Activated CD8-positive, alpha-beta memory T cell treated with anti-CD3 and anti-CD28 coated beads for 36 hours (primary cell): ENCODE data around the gene PAX5. TPM values are rescaled to one million over a fixed set of nuclear protein-coding genes. Genes with fewer than 3 reads are reported as not detected.

Experiments
- CTCF ChIA-PET: fragments of 350-600 bp; sonication (Branson Sonifier 250); formaldehyde crosslinking; loops from one replicate; lab custom pipeline; 2021; ENCODE audit warnings: antibody characterized with exemption; lab: Charles Lee
- POLR2A ChIA-PET: fragments of 350-600 bp; sonication (Branson Sonifier 250); formaldehyde crosslinking; loops from one replicate; lab custom pipeline; 2021; ENCODE audit warnings: antibody characterized with exemption; lab: Charles Lee
- total RNA-seq, 2 experiments: library from RNA; stranded (reverse); gene quantifications; one replicate each; pipeline ENCODE4 v1.2.3, GENCODE V29; 2021

The PAX5 gene
- total RNA-seq, 2 experiments from 2014 or later: 0.23 to 0.34 TPM

DNA sequence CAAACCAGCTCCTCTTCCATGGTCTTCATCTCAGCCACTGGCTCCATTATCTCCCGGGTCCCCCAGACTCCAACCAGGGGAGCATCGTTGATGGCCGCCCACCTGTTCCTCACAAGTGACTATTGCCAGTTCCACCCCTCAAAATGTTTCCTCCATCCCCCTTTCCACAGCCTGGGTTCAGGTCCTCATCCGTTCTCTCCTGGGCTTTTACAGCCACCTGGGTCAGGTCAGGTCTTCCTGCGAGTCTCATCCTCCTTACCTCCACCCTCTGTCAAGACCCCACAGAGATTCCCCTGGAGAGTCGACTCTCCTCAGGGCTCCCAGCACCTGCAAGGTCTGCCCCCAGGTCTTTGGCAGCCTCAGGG, 133.2 kb downstream of the PAX5 start:
- ChIA-PET POLR2A (no interaction called here), CTCF (no interaction called here)

DNA sequence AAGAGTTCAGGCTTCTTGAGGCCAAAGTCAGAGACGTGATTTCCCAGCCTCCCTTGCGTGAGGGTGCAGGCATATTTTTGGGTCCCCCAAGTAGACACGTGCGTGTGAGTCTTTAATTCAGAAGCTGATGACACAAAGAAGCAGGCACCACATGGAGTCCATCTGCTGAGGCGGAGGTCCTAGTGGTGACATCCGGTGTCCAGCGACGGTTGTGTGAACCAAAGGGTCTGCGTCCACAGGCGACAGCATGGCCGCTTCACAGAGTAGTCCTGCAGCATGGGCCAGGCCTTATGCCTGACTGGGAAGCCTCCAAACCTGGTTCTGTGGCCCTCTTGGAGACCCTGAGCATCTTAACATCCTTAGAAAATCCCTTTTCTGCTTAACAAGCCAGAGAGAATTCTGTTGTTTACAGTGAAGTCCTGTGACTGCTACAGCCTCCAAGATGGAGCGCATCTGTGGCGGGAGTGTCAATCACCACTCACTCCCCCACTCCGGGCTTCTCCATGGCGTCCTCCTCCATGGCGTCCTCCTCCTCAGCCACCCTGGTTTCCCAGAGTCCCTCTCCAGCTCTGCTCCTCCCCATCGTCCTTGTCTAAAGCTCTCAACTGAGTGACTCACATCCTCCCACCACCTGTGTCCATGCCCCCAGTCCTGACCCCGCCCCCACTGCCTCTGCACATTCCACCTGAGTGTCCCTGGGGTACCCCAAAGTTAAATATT, 133.8 kb downstream of the PAX5 start:
- ChIA-PET POLR2A (no interaction called here), CTCF (no interaction called here)

DNA sequence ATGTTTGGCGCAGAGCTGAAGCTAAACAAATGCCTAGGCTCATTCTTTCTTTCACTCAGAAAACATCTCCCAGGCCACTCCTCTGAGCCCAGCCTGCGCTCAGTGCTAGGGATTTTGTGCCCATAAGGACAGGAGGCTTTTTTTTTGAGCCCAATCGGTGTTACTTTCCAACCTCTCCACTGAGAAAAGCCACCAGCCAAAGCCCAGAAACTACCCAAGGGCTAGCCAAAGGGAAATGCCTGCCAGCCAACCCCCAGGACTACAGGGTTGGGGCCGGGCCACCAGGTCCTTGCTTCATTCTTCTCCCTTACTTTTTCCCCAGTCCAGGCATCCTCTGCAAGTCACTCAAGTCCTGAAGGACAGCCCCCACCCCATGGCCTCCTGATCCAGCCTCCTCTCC, 134.7 kb downstream of the PAX5 start:
- CTCF ChIA-PET: no interaction called here
- POLR2A ChIA-PET: no interaction called here

DNA sequence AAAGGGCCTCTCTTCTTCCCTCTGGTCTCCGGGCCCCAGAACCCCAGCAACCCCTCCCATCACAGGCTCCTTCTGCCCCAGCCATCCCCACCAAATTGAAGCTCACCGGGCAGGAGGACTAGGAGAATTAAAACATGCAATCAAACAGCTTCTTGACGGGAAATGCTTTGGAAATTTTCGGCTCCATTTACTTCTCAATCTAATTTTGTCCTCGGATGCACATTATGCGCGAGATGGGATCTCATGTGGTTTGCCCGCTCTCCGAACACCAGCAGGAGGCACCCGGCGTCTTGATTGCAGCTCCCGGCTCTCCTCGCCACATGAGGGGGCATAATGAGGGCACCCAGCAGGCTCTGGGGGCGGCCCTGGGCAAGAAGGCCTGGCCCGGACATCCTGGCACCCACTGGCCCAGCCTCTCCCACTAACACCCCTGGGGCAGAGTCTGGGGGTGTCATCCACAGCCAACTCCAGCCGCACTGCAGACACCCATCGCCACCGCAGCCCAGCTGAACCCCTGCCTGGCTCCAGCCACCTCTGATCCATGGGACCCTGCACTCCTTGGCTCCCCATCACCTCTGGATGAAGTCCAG, 135.5 kb downstream of the PAX5 start:
- CTCF ChIA-PET: no interaction called here
- POLR2A ChIA-PET: no interaction called here

DNA sequence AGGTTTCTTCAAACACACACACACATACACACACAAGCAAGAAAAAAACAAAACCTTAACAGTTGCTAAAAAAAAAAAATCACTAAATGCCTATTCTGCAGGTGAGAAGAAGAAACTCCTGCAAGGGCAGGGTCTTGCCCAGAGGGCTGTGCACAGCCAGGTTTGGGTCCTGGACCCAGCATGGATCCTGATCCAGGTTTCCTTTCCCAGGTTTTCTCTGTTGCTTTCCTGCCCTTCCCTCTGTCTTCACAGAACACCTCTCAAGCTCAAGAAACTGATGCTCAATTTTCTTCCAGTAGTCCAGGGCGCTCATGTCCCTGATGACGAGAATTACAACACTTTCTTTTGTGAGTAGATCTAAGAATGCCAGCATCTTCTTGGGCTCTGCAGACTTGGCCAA, 136.6 kb downstream of the PAX5 start:
- ChIA-PET CTCF (no interaction called here), POLR2A (no interaction called here)

DNA sequence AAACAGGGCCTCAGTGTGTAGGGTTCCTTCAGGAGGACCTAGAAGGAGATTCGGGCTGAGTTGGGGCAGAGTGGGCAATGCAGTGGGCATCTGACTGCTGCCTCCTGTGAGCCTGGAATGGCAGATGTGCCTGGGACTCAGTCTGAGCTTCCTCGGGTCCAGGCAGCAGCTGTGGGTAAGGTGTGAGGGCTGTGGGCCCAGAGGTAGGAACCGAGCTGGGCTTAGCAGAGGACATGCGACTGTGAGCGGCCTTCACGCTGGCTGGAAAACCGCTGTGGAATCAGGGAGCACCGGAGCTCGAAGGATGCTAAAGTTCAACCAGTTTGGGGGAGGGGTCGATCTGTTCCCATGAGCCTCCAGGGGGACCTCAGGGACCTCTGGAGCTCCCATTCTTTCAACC, 137.0 kb downstream of the PAX5 start:
- ChIA-PET POLR2A (no interaction called here), CTCF (no interaction called here)

DNA sequence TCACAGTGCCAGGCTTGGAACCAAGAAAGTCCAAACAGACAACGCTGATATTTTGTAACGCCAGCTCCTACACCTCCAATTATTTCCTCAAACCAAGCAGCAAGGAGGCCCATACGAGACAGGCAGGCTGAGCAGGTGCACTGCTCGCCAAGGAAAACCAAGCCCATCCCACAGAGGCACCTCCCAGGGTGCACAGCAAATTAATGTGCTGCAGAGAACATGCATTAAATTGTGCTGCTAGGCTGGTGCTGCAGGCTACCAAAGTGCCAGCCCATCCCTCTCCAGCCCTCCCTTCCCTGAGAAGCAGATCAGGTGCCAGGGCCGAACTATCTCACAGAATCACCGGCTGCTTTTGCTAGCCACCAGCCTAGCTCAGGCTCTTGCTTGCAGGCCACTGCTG, 137.8 kb downstream of the PAX5 start:
- POLR2A ChIA-PET: no interaction called here
- CTCF ChIA-PET: no interaction called here

DNA sequence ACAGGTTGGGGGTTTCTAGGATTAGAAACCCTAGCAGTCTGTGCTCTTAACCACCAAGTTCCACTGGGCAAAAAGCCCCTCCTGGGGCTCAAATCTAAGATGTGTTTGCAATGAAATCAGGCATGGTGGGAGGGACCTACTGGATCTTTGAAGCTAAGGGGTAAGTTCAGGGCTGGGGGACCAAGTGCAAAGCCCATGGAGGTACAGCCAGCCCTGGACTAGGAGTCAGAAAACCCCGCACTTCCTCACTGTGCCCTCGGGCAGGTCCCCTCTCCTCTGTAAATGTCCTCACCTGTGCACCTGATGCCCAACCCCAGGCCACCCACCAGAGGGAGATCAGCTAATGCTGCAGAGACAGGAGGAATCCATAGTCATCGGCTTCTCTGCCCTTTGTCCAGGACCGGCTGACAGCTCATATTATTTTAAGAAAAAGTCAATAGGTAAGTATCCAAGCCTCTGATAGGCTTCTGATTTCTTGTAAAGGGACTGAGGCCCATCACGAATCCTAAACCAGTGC, 138.3 kb downstream of the PAX5 start:
- ChIA-PET POLR2A (no interaction called here), CTCF (no interaction called here)

DNA sequence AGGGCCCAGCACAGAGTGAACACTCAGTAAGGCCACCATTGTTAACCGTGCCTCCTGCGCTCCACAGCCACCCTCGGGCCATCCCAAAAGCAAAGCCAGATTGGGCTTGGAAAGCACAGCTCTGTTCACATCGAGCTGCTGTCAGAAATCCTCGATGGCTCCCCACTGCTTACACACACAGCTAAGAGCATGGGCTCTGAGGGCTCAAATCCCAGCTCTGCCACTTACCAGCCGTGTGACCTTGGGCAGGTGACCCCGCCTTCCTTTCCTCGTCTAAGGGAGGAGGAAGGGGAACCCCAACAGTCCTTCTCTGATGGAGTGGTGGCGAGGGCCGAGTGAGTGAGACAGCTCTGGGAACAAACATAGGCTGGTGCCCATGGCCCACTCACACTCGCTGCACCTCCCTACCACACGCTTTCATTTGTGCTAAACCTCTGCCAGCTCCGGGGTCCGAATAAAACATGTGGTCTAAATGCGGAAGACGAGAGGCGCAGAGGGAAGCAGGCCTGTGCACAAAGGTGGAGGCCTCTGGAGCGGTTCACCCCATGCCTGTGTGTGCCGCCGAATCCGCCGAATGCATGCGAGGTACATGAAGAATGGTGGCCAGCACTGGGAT, 139.3 kb downstream of the PAX5 start:
- ChIA-PET POLR2A (no interaction called here), CTCF (no interaction called here)

DNA sequence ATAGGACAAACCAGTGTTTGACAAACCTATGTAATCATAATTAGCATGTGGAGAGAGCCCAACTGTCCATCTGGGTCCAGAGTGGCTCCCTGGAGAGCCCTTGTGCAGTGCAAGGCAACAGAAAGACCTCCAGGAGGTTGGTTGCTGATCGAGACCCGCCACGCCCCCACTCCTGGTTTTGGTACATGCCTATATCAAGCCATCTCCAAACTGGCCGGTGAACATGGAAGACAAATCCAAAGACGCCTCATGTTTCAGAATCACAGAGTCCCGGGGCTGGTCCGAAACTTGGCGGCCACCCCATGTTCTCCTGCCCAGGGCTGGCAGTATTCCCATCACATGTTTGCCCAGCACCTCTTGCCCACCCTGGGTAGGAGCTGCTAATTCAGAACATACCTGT, 140.2 kb downstream of the PAX5 start:
- ChIA-PET POLR2A (no interaction called here), CTCF (no interaction called here)

DNA sequence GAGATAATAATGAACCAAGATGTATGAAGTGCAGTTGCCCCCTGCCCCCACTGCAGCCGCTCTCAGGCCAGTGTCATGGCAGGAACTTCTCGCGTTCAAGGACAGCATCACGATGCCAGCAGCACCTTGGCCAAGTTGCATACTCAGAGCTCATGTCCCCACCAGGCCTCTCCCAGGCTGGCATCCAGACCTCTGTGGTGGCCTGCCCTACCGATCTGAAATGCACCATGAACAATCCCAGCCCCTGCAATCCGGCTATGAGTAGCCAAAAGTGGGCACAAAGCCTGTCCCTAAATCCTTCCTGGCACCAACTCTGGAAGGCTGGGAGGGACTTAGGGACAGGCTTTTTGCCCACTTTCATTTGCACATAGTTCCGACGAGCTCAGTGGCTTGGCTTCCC, 140.9 kb downstream of the PAX5 start:
- ChIA-PET POLR2A (no interaction called here), CTCF (no interaction called here)

DNA sequence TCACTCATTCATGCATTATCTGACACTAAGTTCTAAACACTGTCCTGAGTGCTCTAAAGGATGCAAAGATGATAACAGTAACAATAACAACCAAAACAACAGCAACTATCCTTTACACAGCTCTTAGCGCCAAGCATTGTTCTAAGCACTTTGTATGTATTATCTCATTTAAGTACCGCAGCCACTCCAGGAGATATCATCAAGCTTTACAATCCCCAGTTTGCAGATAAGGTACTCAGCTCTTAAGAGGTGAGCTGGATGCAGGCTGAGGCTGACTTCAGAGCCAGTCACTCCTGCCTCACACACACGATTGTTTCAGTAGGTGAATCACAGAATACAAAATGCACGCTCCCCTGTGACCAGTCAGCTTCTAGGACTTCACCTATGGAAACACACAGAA, 141.8 kb downstream of the PAX5 start:
- POLR2A ChIA-PET: interaction anchor here (0.6 kb wide), 1 partner anchor 343 kb away, joined by 8 read pairs; no protein-coding TSS in a partner anchor
- CTCF ChIA-PET: no interaction called here

DNA sequence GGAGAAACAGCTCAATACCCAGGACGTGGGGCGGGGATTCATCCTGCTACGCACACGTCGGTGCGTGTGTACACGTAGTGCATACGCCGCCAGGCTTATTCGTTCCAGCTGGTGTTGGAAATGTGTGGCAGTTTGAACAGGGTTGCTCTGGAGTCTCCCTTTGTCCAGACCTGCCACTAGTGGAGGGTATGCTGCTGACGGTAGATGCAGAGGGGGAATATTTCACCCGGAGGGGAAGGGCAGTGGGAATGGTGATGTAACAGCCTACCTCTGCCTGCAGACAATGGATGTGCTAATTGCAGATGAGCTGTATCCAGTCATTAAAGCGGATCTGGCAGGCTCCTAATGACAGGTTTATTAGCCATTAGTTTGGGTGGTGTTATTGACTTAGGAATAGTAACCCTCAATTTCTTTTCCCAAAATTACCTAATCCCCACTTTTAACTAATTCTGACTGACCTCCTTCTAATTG, 142.7 kb downstream of the PAX5 start:
- ChIA-PET CTCF (no interaction called here), POLR2A (no interaction called here)

DNA sequence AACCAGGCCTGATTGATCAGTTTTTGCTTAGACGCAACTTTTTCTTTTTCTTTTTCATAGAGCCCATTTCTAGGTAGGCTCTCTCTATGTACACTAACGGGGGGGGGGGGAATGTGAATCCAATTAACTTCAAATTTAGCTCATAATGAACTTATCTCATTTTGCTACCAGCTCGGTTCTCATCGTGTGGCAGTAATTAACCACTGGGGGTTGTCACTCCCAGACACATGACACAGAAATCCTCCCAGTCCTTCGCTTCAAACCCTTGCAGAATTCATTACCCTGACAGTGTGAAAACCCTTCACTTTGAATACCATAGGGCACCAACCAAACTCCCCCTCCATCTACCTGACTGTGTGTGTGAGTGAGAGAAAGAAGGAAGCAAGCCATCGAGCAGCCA, 144.2 kb downstream of the PAX5 start:
- ChIA-PET CTCF (no interaction called here), POLR2A (no interaction called here)

DNA sequence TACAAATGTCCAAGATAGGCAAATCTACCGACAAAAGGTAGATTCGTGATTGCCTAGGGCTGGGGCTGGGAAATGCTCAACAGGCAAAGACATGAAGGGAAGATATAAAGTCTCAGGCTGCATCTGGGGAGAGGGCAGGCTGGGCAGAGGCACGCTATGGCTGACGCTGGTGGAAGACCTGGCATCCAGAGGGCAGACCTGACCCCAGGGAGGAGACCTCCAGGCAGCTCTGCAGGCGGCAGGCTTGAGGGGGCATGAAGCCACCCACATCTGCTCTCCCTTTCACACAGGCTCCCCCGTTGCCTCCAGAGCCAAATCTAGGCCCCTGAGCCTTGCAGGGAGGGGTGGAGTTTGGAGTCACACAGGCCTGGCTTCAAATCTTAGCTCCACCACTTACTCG, 145.5 kb downstream of the PAX5 start:
- ChIA-PET POLR2A (no interaction called here), CTCF (no interaction called here)

DNA sequence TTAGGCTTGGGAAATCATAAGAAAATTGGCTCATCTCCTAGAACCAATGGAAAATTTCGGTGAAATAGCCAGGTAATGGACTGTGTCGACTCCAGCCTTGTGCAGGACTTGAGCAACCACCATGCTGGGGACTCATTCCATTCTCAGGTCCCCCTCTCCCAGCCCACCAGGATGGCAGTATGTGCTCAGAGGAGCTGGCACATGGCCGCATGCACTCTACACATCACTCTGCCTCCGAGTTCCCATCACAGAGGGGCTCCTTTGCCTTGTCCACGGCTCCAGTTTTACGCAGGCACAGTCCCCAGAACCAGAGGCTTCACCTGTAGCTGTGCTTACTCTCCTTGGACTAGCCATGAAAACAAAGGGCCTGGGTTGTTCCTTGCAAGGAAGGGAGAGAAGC, 149.3 kb downstream of the PAX5 start:
- ChIA-PET CTCF (no interaction called here), POLR2A (no interaction called here)

DNA sequence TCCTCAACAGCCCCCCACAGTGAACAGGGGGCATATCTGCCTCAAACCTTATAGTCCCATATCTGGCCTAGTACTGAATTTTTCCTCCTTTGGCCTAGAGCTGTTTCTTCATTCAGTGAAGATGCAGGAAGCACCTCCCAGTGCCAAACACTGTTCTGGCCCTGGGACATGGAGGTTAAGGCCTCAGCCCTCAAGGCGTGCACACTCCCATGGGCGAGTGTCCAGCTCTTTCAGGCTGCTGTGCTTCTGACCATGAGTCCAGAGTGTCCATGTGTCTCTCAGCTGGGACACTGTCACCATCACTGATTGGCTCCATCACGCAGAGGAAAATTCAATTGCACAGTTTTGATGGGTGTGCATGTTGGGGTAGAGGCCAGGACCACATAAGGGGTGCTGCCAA, 151.5 kb downstream of the PAX5 start:
- CTCF ChIA-PET: interaction anchor here (0.9 to 1.1 kb wide), 2 partner anchors 9 to 109 kb away, joined by 3 read pairs; no protein-coding TSS in a partner anchor
- POLR2A ChIA-PET: no interaction called here

DNA sequence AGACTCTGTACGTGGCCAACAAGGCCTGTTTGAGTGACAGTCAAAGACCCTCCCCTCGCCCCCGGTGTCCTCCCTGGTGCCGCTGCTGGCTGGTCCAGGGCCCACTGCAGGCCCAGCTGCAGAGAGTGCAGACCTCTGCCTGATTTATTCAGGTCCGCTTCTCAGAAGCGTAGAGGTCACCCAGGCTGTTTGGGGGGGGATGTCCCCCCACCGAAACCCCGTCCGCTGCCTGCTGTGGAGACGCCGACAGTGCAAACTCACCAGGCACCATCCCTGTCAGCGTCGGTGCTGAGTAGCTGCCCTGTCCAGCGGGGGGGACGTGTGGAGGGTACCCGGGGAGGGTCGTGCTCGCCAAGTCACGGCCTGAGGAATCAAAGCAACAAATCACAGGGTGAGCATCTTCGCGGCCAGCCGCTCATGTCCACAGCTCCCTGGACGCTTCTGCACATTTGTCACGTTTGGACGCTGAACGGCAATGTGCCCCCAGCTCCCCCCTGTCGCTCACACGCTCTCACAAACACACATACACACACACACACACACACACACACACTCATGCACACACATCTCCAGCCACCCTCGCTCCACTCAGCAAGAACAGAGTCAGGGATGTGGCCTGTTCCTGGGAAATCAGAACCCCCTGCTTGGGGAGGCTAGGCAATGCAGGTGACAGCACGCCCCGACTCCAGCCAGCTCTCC, 152.2 kb downstream of the PAX5 start:
- ChIA-PET CTCF (interaction anchor here (0.9 to 1.1 kb wide), 2 partner anchors 9 to 110 kb away, joined by 3 read pairs; no protein-coding TSS in a partner anchor), POLR2A (no interaction called here)

DNA sequence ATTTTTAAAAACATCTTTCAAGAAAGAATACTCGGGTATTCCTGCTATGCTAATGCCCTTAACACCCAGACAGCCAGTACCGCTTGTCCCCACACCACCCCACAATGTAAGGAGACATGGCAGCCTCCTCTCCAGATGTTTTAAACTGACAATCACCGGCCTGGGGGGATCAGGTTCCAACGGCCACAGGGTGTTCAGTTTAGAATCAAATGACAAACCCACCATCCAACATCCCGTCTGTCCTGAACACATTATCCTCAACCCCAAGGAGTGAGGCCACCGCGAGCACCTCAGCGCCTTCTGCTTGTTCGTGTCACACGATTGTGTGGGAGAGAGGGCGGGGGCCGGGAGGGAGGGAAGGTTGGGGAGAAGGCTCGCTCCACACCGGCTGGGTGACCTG, 152.8 kb downstream of the PAX5 start:
- POLR2A ChIA-PET: no interaction called here
- CTCF ChIA-PET: no interaction called here

DNA sequence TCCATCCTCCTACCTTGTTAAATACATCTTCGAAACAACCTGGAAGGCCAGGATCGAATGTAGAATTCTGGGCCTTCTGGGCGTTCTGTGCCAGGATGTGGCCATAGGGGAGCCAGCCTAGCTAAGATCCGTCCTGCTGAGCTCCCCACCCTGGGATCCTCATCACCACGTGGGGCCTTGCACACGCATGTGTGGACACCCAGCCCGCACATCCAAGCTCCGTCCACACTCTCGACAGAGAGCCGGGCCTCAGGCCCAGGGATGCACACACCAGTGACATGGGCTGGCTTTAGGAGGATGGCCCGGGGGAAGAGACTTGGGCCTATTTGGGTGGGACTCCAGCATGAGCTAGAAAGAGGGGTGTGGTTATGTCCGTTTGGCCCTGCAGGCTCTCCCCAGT, 154.0 kb downstream of the PAX5 start:
- CTCF ChIA-PET: no interaction called here

More for the DNA sequence above, 154.0 kb downstream of the PAX5 start:
- POLR2A ChIA-PET: no interaction called here
